ENCODE data around the gene TECTA.

GRCh38 chr11:121231576-121232278 is 130.7 kb downstream of the TECTA start:
- TF ChIP-seq RCOR1 (IDR thresholded peaks at IDR 0.05; ENCODE audit: low read depth, low read length) = no peak
- no peak for TF ChIP-seq CTCF (IDR thresholded peaks at IDR 0.05)
- no peak for TF ChIP-seq ESRRA (IDR thresholded peaks at IDR 0.05; ENCODE audit: borderline replicate concordance, low read length)
- no peak for TF ChIP-seq POLR2A (IDR thresholded peaks at IDR 0.05; ENCODE audit: low read length)
- TF ChIP-seq JUNB (IDR thresholded peaks at IDR 0.05) = no peak
- no peak for TF ChIP-seq USF2 (IDR thresholded peaks at IDR 0.05)
- TF ChIP-seq RFX5 (IDR thresholded peaks at IDR 0.05) = no peak
- no peak for TF ChIP-seq CEBPB (IDR thresholded peaks at IDR 0.05)
- TF ChIP-seq MAX (IDR thresholded peaks at IDR 0.05) = no peak
- TF ChIP-seq ZC3H11A (IDR thresholded peaks at IDR 0.05) = no peak
